Keratinocyte (primary cell): ENCODE measurements around the gene B3GNT9.

ENCODE experiments used
- CTCF ChIP-seq, 3 experiments: IDR thresholded peaks in 1 of 3; conservative IDR thresholded peaks in 1 of 3; optimal IDR thresholded peaks in 1 of 3; 2 replicates in 2 of 3; 3 replicates in 1 of 3; pipeline versions ENCODE3 to v1.5.1; 2011; ENCODE audit warnings: low read length in 3 of 3, mild to moderate bottlenecking in 3 of 3, moderate library complexity in 2 of 3, control low read depth in 1 of 3, inconsistent platforms in 1 of 3; ENCODE audit not compliant: insufficient read depth in 2 of 3; ENCODE audit errors: extremely low read depth in 1 of 3
- EZH2 ChIP-seq: IDR thresholded peaks from one replicate; pipeline ENCODE4 v1.6.1; 2012; ENCODE audit warnings: inconsistent platforms, mild to moderate bottlenecking, low read length, moderate library complexity

GRCh38 chr16:67108489-67108888, 42.3 kb downstream of the B3GNT9 start:
- TF ChIP-seq EZH2 (no peak), CTCF (optimal IDR thresholded peaks at IDR 0.05 in 1 of 3, IDR thresholded peaks at IDR 0.05 in 1 of 3, conservative IDR thresholded peaks at IDR 0.05 in 1 of 3; ENCODE audit: extremely low read depth in 1 of 3, insufficient read depth in 2 of 3, low read length in 3 of 3) (no peak)
